ENCODE measurements around the gene C1orf174. TPM values are rescaled to one million over a fixed set of nuclear protein-coding genes. Genes with fewer than 3 reads are reported as not detected.
A peak's percentile ranks its signal among the peaks of the same experiment; 100 is the strongest.

C1orf174 gene
- total and polyA plus RNA-seq, 8 donors, result 6.7 to 11.6 (median 9.2) TPM

- Histone ChIP-seq H3K36me3 (no peaks in the 10 kb centered on the region), H3K27ac (no peak overlapping the region), H3K4me3 (no peak overlapping the region), H3K27me3 (no peaks in the 10 kb centered on the region), H3K9me3 (no peaks in the 10 kb centered on the region), H3K4me1 (no peaks in the 10 kb centered on the region)
- ATAC-seq (no peak), DNase-seq (no peak), FAIRE-seq (no peak)
- intact Hi-C loops (cut with DNase I), result no loop called here
- WGBS, 2 donors, result 59 to 71% methylated on average over 8 of the region's 8 CpGs
- no peak for TF ChIP-seq CTCF (IDR thresholded peaks at IDR 0.05)
Measured at GRCh38 chr1:3925762-3926161, 25.7 kb upstream of the C1orf174 start.

- 62 to 73% methylated on average over 12 of the region's 12 CpGs for WGBS, 2 donors
- H3K9me3 ChIP-seq, result no peaks in the 10 kb centered on the region
- H3K27ac ChIP-seq, result no peak overlapping the region
- H3K4me1 ChIP-seq, result no peaks in the 10 kb centered on the region
- FAIRE-seq (no peak), ATAC-seq (no peak), DNase-seq (peak in 1 of 6 donors; percentile 39)
- H3K36me3 ChIP-seq, result no peaks in the 10 kb centered on the region
- no peaks in the 10 kb centered on the region for H3K27me3 ChIP-seq
- intact Hi-C loops (cut with DNase I), result no loop called here
- no peak for TF ChIP-seq CTCF (IDR thresholded peaks at IDR 0.05)
- no peak overlapping the region for H3K4me3 ChIP-seq
Measured at GRCh38 chr1:3925256-3925655, 25.2 kb upstream of the C1orf174 start.

DNA sequence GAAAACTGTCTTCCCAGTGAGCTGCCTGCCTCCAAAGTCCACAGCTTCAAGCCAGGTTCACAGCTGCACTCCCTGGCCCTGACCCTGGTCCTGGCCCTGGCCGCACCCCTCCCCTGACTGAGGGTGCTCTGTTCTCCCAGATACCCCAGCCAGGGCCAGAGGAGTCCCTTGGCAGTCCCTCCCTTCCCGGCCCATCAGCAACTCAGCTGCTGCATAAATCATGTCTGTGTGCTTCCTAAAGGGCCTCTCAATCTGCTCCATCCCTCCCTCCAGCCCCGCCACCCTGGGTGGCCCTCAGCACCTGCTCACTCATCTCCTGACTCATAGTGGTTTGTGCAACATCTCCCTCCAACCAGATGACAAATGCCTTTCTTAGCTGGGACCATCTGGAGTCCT, 24.8 kb upstream of the C1orf174 start:
- ATAC-seq, result peak in 1 of 4 donors; percentile 25
- H3K9me3 ChIP-seq, result no peaks in the 10 kb centered on the region
- H3K36me3 ChIP-seq, result no peaks in the 10 kb centered on the region
- FAIRE-seq, result no peak
- no peaks in the 10 kb centered on the region for H3K4me1 ChIP-seq
- H3K27me3 ChIP-seq, result no peaks in the 10 kb centered on the region
- TF ChIP-seq CTCF (IDR thresholded peaks at IDR 0.05), result no peak
- intact Hi-C loops (cut with DNase I), result no loop called here
- peak in 1 of 6 donors; percentile 41 for DNase-seq
- no peak overlapping the region for H3K4me3 ChIP-seq
- 30 to 39% methylated on average over 3 of the region's 3 CpGs for WGBS, 2 donors
- H3K27ac ChIP-seq, result no peak overlapping the region

GRCh38 chr1:3924186-3924824, 24.2 kb upstream of the C1orf174 start:
- no peak for ATAC-seq
- Histone ChIP-seq H3K27ac (no peak overlapping the region), H3K9me3 (no peaks in the 10 kb centered on the region), H3K4me3 (no peak overlapping the region), H3K27me3 (no peaks in the 10 kb centered on the region), H3K36me3 (no peaks in the 10 kb centered on the region), H3K4me1 (no peaks in the 10 kb centered on the region)
- DNase-seq, result peak in 1 of 6 donors; percentile 34
- intact Hi-C loops (cut with DNase I), result no loop called here
- 30 to 36% methylated on average over 13 of the region's 13 CpGs for WGBS, 2 donors
- FAIRE-seq, result no peak
- TF ChIP-seq CTCF (IDR thresholded peaks at IDR 0.05), result no peak

GRCh38 chr1:3923378-3924185, 23.5 kb upstream of the C1orf174 start:
- FAIRE-seq, result no peak
- Histone ChIP-seq H3K4me3 (no peak overlapping the region), H3K4me1 (no peaks in the 10 kb centered on the region), H3K27me3 (no peaks in the 10 kb centered on the region), H3K36me3 (no peaks in the 10 kb centered on the region), H3K27ac (no peak overlapping the region), H3K9me3 (no peaks in the 10 kb centered on the region)
- DNase-seq, result peak in 1 of 6 donors; percentile 33
- WGBS, 2 donors, result 57 to 70% methylated on average over 25 of the region's 25 CpGs
- no peak for TF ChIP-seq CTCF (IDR thresholded peaks at IDR 0.05)
- intact Hi-C loops (cut with DNase I), result no loop called here
- ATAC-seq, result no peak

Measured in pancreas (tissue), 10 donors.